OCI-LY1 (cell line): Measurements from ENCODE around the gene DNM2.

Source experiments
- EZH2 ChIP-seq: fragments of 200-600 bp; sonication (generic), shearing (Covaris generic); IDR thresholded peaks from 2 replicates; pipeline ENCODE4 v1.8.0; 2017; ENCODE audit warnings: borderline replicate concordance, mixed run types, mild to moderate bottlenecking, antibody characterized with exemption, low read length, moderate library complexity, mixed read lengths
- TF ChIP-seq, protein P1 (sequence below): fragments of 200-600 bp; sonication (generic), shearing (Covaris generic); IDR thresholded peaks from 2 replicates; pipeline ENCODE4 v1.5.1; 2017; ENCODE audit warnings: mild to moderate bottlenecking, antibody characterized with exemption, low read length, moderate library complexity, mixed read lengths

DNA sequence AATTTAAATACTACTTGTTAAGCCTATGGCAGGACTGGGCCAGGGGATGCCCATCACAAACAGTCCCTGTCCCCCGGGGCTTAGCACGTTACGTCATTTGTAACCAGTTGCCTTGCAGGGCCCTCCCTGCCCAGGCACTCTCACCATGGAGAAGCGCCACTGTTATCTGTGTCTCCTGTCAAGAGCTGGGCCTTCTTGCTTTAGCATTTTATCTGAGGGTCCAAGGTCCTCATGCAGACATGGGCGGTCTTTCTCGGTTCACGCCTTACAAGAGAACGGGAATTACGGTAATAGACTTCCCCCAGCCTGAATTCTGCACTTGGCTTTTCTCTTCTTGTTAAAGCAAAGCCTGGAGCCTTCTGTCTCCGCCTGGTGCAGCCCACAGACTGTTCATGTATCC, 72.0 kb downstream of the DNM2 start:
- TF ChIP-seq, protein P1, sequence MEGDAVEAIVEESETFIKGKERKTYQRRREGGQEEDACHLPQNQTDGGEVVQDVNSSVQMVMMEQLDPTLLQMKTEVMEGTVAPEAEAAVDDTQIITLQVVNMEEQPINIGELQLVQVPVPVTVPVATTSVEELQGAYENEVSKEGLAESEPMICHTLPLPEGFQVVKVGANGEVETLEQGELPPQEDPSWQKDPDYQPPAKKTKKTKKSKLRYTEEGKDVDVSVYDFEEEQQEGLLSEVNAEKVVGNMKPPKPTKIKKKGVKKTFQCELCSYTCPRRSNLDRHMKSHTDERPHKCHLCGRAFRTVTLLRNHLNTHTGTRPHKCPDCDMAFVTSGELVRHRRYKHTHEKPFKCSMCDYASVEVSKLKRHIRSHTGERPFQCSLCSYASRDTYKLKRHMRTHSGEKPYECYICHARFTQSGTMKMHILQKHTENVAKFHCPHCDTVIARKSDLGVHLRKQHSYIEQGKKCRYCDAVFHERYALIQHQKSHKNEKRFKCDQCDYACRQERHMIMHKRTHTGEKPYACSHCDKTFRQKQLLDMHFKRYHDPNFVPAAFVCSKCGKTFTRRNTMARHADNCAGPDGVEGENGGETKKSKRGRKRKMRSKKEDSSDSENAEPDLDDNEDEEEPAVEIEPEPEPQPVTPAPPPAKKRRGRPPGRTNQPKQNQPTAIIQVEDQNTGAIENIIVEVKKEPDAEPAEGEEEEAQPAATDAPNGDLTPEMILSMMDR: no peak
- TF ChIP-seq EZH2: no peak
